Stimulated activated CD4-positive, alpha-beta T cell treated with anti-CD3 and anti-CD28 coated beads, Interleukin-12 subunit alpha, Interleukin-12 subunit beta, amount 100 ng/mL, for 24 hours (primary cell): ENCODE data around the gene USP17L13.
A peak's percentile ranks its signal among the peaks of the same experiment; 100 is the strongest.
"Not testable (repeated sequence)": the region's sequence is repeated elsewhere in the genome, so short reads cannot be mapped to it uniquely, and the experiment has no call there.

Experiments used
- DNase-seq, 2 experiments: peaks; one replicate each; pipeline ENCODE4 v3.0.0-alpha.2; 2020; ENCODE audit warnings: low read depth in 2 of 2

Gene USP17L13

DNA sequence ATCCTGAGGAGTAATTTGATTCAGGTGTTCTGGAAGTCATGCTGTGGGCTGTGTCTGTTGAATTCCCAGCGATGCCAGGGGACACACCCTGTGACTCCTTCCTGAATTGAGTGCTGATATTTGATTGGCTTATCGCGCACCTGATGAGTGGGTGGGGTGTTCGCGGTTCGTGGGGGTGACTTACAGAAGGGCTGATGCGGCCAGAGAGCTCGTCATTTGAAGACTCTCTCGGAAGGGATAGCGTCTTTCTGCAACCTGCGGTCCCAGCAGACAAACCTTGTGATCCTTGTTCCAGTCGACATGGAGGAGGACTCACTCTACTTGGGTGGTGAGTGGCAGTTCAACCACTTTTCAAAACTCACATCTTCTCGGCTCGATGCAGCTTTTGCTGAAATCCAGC is at the start of gene USP17L13:
Gene USP17L13, plus strand, starts transcription at position 301 of the 400 bp plus-strand sequence. Its CDS starts 0 bp downstream, at position 301.
- DNase-seq, result not testable (repeated sequence)

DNA sequence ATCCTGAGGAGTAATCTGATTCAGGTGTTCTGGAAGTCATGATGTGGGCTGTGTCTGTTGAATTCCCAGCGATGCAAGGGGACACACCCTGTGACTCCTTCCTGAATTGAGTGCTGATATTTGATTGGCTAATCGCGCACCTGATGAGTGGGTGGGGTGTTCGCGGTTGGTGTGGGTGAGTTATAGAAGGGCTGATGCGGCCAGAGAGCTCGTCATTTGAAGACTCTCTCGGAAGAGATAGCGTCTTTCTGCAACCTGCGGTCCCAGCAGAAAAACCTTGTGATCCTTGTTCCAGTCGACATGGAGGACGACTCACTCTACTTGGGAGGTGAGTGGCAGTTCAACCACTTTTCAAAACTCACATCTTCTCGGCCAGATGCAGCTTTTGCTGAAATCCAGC is 14.3 kb upstream of the USP17L13 start, which contains the start of gene USP17L10:
Gene USP17L10, plus strand, starts transcription at position 301 of the 400 bp plus-strand sequence. Its CDS starts 0 bp downstream, at position 301.
- DNase-seq, result not testable (repeated sequence)

DNA sequence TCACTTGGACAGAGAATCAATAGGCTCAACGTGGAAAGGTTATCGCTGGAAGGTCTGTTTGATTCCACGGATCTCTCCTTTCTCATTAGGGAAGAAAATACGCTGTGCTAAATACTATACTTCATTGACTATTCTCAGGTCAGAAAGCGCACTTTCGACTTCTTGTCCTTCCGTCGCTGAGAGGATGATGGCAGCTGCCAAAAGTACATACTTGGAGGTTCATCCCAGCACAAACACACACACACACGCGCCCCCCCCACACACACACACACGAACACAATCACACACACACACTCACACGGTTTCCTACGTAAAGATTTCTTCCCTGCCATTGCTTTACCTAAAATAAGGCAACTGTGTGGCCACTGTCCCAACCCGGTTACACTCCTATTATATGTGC is 10.0 kb upstream of the USP17L13 start:
- not testable (repeated sequence) for DNase-seq

DNA sequence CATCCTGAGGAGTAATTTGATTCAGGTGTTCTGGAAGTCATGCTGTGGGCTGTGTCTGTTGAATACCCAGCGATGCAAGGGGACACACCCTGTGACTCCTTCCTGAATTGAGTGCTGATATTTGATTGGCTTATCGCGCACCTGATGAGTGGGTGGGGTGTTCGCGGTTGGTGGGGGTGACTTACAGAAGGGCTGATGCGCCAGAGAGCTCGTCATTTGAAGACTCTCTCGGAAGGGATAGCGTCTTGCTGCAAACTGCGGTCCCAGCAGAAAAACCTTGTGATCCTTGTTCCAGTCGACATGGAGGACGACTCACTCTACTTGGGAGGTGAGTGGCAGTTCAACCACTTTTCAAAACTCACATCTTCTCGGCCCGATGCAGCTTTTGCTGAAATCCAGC is 9.6 kb upstream of the USP17L13 start, which contains the start of gene USP17L11:
Gene USP17L11, plus strand, starts transcription at position 301 of the 400 bp plus-strand sequence. Its CDS starts 0 bp downstream, at position 301.
- DNase-seq, result not testable (repeated sequence)

DNA sequence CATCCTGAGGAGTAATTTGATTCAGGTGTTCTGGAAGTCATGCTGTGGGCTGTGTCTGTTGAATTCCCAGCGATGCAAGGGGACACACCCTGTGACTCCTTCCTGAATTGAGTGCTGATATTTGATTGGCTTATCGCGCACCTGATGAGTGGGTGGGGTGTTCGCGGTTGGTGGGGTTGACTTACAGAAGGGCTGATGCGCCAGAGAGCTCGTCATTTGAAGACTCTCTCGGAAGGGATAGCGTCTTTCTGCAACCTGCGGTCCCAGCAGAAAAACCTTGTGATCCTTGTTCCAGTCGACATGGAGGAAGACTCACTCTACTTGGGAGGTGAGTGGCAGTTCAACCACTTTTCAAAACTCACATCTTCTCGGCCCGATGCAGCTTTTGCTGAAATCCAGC is 4.8 kb upstream of the USP17L13 start, which contains the start of gene USP17L12:
Gene USP17L12, plus strand, starts transcription at position 301 of the 400 bp plus-strand sequence. Its CDS starts 0 bp downstream, at position 301.
- not testable (repeated sequence) for DNase-seq

DNA sequence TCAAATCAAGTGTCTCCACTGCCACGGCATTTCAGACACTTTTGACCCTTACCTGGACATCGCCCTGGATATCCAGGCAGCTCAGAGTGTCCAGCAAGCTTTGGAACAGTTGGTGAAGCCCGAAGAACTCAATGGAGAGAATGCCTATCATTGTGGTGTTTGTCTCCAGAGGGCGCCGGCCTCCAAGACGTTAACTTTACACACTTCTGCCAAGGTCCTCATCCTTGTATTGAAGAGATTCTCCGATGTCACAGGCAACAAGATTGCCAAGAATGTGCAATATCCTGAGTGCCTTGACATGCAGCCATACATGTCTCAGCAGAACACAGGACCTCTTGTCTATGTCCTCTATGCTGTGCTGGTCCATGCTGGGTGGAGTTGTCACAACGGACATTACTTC is 5.6 kb downstream of the USP17L13 start:
- DNase-seq, result not testable (repeated sequence)

GRCh38 chr4:9234085-9234484 is 9.4 kb downstream of the USP17L13 start, which contains the start of gene USP17L15:
Gene USP17L15, plus strand, starts transcription at chr4:9234385. Its CDS starts 0 bp downstream, at chr4:9234385.
- DNase-seq, result not testable (repeated sequence)

GRCh38 chr4:9238461-9238860 is 13.8 kb downstream of the USP17L13 start:
- not testable (repeated sequence) for DNase-seq

GRCh38 chr4:9243579-9243978 is 18.9 kb downstream of the USP17L13 start, which contains the start of gene USP17L17:
Gene USP17L17, plus strand, starts transcription at chr4:9243879. Its CDS starts 0 bp downstream, at chr4:9243879.
- not testable (repeated sequence) for DNase-seq

- DNase-seq, result peak in 1 of 2 experiments; percentile 0
These were observed 23.4 kb downstream of the USP17L13 start, which contains the start of gene USP17L18 for GRCh38 chr4:9247953-9248680. Gene USP17L18, plus strand, starts transcription at chr4:9248630. Its CDS starts 0 bp downstream, at chr4:9248630.

GRCh38 chr4:9253078-9253477 is 28.4 kb downstream of the USP17L13 start, which contains the start of gene USP17L19:
Gene USP17L19, plus strand, starts transcription at chr4:9253378. Its CDS starts 0 bp downstream, at chr4:9253378.
- not testable (repeated sequence) for DNase-seq

DNA sequence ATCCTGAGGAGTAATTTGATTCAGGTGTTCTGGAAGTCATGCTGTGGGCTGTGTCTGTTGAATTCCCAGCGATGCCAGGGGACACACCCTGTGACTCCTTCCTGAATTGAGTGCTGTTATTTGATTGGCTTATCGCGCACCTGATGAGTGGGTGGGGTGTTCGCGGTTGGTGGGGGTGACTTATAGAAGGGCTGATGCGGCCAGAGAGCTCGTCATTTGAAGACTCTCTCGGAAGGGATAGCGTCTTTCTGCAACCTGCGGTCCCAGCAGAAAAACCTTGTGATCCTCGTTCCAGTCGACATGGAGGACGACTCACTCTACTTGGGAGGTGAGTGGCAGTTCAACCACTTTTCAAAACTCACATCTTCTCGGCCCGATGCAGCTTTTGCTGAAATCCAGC is 33.1 kb downstream of the USP17L13 start, which contains the start of gene USP17L20:
Gene USP17L20, plus strand, starts transcription at position 301 of the 400 bp plus-strand sequence. Its CDS starts 0 bp downstream, at position 301.
- not testable (repeated sequence) for DNase-seq

DNA sequence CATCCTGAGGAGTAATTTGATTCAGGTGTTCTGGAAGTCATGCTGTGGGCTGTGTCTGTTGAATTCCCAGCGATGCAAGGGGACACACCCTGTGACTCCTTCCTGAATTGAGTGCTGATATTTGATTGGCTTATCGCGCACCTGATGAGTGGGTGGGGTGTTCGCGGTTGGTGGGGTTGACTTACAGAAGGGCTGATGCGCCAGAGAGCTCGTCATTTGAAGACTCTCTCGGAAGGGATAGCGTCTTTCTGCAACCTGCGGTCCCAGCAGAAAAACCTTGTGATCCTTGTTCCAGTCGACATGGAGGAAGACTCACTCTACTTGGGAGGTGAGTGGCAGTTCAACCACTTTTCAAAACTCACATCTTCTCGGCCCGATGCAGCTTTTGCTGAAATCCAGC is 37.9 kb downstream of the USP17L13 start, which contains the start of gene USP17L21:
Gene USP17L21, plus strand, starts transcription at position 301 of the 400 bp plus-strand sequence. Its CDS starts 0 bp downstream, at position 301.
- DNase-seq, result not testable (repeated sequence)

- not testable (repeated sequence) for DNase-seq
These were observed 42.6 kb downstream of the USP17L13 start, which contains the start of gene USP17L22 for GRCh38 chr4:9267319-9267718. Gene USP17L22, plus strand, starts transcription at chr4:9267619. Its CDS starts 0 bp downstream, at chr4:9267619.

DNA sequence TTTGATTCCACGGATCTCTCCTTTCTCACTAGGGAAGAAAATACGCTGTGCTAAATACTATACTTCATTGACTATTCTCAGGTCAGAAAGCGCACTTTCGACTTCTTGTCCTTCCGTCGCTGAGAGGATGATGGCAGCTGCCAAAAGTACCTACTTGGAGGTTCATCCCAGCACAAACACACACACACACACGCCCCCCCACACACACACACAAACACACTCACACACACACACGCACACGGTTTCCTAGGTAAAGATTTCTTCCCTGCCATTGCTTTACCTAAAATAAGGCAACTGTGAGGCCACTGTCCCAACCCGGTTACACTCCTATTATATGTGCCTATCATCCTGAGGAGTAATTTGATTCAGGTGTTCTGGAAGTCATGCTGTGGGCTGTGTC is 47.0 kb downstream of the USP17L13 start:
- peak in 1 of 2 experiments; percentile 4 for DNase-seq
